Measurements from ENCODE around the gene ADGRL3.
A peak's percentile ranks its signal among the peaks of the same experiment; 100 is the strongest.
"Not testable (repeated sequence)": the region's sequence is repeated elsewhere in the genome, so short reads cannot be mapped to it uniquely, and the experiment has no call there.

The ADGRL3 gene

DNA sequence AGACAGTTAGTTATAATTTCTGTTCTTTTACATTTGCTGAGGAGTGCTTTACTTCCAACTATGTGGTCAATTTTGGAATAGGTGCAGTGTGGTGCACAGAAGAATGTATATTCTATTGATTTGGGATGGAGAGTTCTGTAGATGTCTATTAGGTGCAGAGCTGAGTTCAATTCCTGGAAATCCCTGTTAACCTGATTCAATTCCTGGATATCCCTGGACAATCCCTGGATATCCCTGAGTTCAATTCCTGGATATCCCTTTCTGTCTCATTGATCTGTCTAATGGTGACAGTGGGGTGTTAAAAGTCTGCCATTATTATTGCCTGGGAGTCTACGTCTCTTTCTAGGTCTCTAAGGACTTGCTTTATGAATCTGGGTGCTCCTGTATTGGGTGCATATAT lies 557.9 kb downstream of the ADGRL3 start:
- not testable (repeated sequence) for DNase-seq

DNA sequence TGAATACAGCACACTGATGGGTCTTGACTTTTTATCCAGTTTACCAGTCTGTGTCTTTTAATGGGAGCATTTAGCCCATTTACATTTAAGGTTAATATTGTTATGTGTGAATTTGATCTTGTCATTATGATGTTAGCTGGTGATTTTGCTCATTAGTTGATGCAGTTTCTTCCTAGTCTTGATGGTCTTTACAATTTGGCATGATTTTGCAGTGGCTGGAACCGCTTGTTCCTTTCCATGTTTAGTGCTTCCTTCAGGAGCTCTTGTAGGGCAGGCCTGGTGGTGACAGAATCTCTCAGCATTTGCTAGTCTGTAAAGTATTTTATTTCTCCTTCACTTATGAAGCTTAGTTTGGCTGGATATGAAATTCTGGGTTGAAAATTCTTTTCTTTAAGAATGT lies 558.5 kb downstream of the ADGRL3 start:
- DNase-seq, result not testable (repeated sequence)

DNA sequence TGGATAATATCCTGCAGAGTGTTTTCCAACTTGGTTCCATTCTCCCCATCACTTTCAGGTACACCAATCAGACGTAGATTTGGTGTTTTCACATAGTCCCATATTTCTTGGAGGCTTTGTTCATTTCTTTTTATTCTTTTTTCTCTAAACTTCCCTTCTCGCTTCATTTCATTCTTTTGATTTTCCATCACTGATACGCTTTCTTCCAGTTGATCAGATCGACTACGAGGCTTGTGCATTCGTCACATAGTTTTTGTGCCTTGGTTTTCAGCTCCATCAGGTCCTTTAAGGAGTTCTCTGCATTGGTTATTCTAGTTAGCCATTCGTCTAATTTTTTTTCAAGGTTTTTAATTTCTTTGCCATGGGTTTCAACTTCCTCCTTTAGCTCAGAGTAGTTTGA lies 559.1 kb downstream of the ADGRL3 start:
- DNase-seq, result not testable (repeated sequence)

DNA sequence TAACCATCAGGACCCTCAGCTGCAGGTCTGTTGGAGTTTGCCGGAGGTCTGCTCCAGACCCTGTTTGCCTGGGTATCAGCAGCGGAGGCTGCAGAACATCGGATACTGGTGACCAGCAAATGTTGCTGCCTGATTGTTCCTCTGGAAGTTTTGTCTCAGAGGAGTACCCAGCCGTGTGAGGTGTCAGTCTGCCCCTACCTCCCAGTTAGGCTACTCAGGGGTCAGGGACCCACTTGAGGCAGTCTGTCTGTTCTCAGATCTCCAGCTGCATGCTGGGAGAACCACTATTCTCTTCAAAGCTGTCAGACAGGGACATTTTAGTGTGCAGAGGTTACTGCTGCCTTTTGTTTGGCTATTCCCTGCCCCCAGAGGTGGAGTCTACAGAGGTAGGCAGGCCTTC lies 559.8 kb downstream of the ADGRL3 start:
- not testable (repeated sequence) for DNase-seq

DNA sequence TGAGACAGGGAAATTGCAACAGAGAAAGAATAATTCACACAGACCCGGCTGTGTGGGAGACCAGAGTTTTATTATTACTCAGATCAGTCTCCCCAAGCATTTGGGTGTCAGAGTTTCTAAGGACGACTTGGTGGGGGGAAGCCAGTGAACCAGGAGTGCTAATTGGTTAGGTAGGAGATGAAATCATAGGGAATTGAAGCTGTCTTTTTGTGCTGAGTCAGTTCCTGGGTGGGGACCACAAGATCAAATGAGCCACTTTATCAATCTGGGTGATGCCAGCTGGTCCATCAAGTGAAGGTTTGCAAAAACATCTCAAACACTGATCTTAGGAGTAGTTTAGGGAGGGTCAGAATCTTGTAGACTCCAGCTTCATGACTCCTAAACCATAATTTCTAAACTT lies 560.7 kb downstream of the ADGRL3 start:
- DNase-seq, result no peak

DNA sequence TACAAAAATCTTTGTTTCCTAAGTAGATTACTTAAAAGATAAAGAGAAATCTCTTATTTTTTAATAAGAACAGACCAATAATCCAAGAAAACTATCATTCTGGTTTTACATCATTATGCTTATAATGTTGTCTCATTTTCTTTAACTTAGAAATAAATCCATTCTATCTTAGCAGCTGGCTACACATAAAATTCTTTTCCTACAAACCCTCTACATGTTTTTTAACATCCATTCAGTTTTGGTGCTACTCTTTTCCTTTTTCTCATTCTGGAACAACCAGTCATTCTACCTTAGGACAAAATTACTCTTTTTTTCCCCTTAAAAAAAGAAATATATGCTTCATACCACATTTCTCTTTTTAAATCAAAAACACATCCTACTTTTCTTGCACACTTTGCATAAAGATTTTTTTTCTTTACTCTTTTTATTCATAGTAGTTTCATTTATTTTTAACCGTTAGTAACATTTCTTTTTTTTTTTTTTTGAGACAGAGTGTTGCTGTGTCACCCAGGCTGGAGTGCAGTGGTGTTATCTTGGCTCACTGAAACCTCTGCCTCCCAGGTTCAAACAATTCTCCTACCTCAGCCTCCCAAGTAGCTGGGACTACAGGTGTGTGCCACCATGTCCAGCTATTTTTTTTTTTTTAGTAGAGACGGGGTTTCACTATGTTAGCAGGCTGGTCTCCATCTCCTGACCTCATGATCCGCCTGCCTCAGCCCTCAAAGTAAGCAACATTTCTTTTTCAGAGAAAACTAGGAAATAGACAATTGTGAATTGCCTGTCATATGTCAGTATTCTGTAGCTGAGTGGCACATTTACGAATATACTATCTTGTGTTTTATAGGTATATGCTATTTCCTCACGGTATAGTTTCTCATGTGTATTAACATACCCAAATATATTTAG lies 562.8 kb downstream of the ADGRL3 start:
- no peak for DNase-seq

DNA sequence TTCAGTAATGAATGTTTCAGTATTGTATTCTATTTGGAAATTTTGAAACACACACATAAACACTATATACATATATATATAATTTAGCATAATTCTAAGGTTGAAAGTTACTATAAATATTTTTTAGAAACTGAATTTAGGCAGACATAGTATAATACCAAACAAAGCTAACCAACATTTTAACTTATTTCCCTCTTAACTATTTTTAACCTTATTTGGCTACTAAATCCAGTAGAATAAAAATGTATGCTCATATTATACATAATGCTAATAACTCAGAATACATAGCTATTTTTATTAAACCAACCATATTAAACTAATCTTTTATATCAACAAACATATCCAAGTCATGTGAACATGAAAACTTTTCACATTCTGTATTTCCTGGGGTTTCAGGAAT lies 563.6 kb downstream of the ADGRL3 start:
- no peak for DNase-seq

DNA sequence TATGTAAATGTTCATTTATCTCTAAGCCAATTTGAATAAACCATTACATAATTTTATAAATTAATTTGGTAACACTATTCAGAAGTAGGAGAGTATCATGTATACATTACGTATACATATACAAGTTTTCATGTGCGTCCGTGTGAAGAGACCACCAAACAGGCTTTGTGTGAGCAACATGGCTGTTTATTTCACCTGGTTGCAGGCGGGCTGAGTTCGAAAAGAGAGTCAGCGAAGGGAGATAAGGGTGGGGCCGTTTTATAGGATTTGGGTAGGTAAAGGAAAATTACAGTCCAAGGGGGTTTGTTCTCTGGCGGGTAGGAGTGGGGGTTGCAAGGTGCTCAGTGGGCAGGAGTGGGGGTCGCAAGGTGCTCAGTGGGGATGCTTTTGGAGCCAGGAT lies 564.0 kb downstream of the ADGRL3 start:
- DNase-seq, result not testable (repeated sequence)

DNA sequence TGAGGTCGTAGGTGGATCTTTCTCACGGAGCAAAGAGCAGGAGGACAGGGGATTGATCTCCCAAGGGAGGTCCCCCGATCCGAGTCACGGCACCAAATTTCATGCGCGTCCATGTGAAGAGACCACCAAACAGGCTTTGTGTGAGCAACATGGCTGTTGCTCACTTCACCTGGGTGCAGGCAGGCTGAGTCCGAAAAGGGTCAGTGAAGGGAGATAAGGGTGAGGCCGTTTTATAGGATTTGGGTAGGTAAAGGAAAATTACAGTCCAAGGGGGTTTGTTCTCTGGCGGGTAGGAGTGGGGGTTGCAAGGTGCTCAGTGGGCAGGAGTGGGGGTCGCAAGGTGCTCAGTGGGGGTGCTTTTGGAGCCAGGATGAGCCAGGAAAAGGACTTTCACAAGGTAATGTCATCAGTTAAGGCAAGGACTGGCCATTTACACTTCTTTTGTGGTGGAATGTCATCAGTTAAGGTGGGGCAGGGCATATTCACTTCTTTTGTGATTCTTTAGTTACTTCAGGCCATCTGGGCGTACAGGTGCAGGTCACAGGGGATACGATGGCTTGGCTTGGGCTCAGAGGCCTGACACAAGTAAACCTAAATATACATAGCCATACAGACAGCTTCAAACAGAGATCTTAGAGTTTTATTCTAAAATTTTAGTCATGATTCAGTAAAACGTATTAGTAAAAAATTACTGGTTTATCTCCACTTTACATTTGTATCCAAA lies 569.5 kb downstream of the ADGRL3 start:
- DNase-seq, result not testable (repeated sequence)

DNA sequence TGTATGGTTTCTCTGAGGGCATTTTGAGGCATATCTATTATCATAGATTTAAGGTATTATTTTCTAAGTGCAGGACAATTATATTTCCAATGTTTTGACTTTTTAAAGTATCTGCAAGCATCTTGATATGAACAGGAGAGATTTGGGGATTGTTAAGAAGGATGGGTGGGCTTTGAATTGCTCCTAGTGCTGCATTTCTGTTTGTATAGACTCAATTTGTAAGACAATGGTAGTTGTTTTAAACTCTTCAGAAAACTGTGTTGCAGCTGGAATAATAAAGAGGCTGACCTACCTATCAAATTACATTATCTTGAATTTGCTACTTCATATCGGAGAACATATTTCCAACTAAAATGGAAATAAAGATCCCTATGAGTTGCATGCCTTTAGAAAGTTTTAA lies 570.3 kb downstream of the ADGRL3 start:
- DNase-seq, result no peak

DNA sequence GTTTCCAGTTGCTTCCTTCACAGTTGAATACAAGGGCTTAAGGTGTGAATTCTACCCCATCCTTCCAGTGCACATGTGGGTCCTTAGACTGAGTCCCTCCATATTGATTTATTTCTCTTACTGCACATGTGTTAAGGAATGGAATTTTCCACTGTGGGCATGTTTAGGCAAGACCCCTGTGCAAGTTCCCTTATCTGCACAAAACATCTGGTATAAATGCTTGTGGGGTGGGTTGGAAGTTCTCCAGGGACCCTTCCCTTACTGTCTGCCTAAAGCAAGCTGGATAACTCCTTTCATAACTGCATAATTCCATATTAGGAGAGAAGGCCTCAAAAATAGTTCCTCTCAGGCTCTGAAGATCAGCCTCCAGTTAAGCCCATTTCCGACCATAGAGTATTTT lies 570.9 kb downstream of the ADGRL3 start:
- no peak for DNase-seq

DNA sequence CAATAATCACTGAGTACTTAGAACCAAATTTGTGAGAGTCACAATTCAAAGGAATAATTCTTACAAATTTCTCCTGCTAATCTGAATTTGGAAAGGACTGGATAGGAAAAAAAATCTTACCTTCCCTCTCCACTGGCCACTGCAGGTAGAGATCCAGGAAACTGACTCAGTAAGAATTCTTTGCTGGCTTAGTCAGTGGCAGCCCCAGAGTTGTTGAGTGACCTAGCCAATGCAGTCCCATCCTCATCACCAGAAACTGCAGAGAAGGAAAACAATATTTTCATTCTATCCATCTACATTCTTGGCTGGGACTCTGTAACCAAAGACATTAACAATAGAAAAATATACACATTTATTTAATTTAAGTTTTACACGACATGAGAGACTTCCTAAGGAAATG lies 572.0 kb downstream of the ADGRL3 start:
- no peak for DNase-seq

DNA sequence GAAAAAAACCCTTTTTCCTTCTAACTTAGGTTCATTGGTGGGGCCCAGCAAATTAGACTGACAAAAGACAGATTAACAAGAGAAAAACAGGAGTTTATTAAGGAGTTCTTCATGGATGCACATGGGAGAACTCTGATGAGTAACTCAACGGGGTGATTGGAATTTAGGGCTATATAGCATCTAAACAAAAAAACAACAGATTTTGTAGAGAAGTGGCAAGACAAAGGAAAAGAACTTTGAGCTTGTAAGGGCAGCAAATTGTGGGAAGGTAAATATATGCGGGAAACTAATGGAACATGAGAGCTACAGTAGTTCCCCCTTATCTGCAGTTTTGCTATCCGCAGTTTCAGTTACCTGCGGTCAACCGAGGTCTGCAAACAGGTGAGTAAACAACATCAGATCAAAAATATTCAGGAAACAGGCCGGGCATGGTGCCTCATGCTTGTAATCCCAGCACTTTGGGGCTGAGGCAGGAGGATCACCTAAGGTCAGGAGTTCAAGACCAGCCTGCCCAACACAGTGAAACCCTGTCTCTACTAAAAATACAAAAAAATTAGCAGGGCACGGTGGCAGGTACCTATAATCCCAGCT lies 573.6 kb downstream of the ADGRL3 start:
- no peak for DNase-seq

DNA sequence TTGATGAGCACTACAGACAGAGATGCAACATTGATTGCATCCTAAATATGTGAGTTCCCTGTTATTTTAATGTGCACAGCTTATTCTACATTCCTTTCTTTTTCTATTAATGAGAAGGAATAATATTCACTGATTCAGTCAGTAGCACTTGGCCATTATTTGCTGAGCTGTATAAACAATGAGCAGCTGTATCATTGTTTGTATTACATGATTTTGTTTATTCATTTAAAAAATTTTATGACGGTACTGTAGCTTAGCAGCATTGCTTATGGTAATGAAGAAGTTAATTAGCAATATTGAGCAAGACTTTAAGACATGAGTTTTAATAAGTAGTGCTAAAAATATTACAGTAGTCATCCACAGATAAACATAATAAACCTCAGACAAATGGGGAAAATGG lies 582.0 kb downstream of the ADGRL3 start:
- DNase-seq, result no peak

DNA sequence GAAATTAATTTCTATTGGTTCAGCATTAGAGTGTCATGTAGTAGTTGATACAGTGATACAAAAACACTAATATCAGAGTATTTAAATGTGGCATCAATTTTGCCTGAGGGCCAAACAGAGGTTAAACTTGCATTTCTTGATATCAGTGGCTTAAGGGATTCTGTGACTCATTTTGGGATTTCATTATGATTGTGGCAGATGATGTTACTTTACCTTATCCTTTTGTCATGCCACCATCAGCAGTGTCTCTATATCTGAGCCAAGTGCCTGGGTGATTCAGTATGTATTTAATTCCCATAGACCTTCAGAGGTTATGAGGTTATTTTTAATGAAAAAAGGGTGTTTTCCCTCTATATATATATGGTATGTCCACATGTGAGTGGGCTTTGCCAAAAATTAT lies 582.9 kb downstream of the ADGRL3 start:
- DNase-seq, result no peak

DNA sequence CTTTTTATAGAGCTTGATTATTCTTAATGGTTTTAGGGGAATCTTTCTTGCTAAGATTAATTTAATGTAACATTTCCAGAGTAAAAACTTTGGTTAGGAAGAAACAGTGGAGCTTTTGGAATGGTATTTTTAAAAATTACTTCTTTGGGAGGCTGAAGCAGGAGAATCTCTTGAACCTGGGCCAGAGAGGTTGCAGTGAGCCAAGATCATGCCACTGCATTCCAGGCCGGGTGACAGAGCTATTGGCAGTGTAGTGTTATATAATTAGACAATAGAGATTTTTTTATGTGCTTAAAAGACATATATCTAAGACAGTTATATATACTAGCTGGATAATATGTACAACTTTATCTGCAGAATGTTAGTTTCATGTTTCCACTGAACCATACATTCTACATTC lies 585.6 kb downstream of the ADGRL3 start:
- peak in 1 of 14 donors; percentile 71 for DNase-seq

DNA sequence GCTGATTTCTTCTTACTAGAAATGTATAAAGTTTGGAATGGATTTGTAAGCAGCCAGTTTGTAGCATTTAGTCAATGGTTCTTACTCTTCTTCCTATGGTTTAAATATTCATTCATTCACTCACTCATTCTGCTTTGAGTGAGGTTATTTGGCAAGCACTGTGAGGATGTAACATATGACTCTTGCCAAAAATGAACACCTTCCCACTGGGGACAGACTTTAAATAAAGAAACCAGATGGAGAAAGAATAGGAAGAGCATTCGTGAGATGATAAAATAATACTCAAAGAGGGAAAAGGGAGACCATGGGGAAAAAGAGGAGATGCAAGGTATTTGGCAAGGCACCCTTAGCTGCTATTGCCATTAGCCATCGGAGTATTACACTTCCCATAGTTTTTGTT lies 586.1 kb downstream of the ADGRL3 start:
- DNase-seq, result peak in 1 of 14 donors; percentile 89

DNA sequence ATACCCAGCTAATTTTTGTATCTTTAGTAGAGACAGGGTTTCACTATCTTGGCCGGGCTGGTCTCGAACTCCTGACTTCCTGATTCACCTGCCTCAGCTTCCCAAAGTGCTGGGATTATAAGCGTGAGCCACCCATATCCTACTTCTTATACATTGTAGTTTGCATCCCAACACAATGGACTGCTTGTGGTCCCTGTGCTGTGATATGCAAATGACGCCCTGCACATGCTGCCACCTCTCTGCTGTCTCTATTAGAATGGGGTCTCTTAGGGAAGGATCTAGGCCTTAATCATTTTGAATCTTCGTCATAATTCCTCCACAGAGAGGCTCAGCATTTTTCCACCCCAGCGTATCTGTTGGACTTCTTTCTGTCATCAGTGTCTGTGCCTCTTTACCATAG lies 595.9 kb downstream of the ADGRL3 start:
- DNase-seq, result no peak

DNA sequence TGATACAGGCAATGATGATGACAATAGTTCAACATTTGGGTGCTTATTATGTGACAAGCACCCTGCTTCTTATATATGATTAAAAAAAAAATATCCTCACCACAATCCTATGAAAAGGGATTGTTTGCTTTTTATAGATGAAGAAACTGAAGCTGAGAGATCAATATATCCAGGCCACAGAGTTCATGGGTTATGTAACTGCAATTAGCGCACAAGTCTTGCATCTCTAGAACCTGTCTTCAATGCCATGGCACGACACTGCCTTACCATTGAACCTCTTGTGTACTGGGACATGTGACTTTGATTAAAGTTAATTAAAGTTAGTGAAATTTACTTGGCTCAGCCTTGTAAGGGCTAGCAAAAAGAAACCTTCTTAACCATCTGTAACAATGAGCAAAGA lies 599.7 kb downstream of the ADGRL3 start:
- DNase-seq, result no peak

DNA sequence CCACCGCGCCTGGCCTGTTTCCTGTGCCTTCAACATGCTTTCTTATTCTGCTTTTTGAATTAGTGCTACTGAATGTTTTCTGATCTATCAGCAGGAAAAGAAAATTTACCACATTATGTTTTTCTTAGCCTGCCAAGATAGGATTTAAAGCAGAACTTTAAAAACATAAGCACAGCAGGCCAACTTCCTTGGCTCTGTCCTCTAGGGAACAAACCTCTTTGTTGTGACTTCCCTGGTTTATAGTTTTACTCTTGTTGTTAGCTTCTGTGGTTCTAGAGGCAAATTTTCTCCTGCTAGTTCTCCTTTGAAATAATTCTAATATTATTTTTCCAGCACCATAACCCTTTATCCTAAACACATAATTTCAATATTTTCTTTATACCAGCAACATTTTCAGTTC lies 605.1 kb downstream of the ADGRL3 start:
- no peak for DNase-seq

DNA sequence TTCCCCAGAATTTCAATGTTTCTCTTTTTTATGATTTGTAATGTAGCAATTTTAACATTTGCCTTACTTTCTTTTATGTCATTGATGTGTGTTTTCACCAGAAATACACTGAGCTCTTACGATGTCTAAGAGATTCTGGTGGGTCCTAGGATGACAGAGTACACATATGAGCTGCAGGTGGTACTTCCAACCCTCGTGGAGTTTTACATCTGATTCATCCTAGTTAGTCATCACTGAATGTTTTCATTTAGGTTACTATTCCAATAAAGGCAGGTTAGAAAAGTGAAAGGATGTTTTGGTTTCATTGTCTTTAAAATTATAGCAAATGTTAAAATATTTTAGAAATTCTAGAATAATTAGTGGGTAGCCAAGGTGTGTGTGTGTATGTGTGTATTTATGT lies 605.9 kb downstream of the ADGRL3 start:
- no peak for DNase-seq

DNA sequence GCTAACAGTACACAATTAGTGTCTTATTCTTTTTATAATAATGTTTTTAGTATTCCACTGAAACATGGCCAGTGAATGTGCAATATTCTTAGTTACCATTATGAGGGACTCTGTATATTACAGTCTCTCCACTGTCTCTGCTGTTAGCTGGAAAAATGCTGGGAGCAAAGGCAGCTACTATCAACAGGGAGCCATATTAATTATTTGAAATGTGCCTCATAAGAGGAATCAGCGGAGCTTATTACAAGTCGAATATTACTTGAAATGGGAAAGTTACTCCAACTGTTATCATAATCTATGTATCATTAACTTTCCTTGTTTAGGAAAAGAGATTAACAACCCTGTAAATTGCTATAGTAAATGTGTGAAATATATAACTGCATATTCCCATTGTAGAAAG lies 612.0 kb downstream of the ADGRL3 start:
- no peak for DNase-seq

DNA sequence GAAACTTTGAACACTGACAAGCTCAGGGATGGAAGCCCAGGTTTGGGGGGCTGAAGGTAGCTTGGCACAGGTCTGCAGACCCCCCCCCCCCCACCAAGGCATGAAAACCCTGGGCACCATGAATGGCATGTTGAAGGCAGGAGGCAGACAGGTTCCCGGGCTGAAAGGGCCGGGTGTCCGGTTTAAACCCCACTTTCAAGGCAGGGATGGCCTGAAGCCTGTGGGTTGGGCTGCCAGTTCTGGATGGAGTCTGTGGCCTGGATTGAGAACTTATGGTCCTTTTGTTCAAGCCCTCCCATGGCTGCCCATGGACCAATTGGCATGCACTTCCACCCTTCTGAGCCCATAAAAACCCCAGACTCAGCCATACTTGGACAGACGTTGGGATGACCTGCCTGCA lies 616.9 kb downstream of the ADGRL3 start:
- DNase-seq, result no peak

DNA sequence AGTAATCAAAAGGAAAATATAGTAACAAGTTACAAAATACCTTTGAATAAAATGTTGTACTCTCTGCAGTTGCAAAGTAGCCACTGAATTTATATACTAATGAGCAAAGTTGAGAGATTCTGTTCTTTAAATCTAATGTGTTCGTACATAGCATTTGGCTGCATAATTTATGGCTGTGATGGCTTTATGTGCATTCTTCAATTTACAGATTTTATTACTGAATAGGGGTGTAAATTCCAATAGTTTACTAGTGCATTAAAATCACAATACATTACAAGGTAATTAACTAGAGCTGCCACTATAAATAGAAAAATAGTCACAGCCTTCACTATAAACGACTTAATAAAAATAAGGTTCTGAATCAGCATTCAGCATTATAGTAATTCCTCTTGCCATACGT lies 620.0 kb downstream of the ADGRL3 start:
- no peak for DNase-seq

All from C1 segment of cervical spinal cord (tissue), 14 donors.